ENCODE measurements around the gene PCED1A.

The PCED1A gene, protein sequence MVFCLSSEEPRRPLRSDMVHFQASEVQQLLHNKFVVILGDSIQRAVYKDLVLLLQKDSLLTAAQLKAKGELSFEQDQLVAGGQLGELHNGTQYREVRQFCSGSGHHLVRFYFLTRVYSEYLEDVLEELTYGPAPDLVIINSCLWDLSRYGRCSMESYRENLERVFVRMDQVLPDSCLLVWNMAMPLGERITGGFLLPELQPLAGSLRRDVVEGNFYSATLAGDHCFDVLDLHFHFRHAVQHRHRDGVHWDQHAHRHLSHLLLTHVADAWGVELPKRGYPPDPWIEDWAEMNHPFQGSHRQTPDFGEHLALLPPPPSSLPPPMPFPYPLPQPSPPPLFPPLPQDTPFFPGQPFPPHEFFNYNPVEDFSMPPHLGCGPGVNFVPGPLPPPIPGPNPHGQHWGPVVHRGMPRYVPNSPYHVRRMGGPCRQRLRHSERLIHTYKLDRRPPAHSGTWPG

DNA sequence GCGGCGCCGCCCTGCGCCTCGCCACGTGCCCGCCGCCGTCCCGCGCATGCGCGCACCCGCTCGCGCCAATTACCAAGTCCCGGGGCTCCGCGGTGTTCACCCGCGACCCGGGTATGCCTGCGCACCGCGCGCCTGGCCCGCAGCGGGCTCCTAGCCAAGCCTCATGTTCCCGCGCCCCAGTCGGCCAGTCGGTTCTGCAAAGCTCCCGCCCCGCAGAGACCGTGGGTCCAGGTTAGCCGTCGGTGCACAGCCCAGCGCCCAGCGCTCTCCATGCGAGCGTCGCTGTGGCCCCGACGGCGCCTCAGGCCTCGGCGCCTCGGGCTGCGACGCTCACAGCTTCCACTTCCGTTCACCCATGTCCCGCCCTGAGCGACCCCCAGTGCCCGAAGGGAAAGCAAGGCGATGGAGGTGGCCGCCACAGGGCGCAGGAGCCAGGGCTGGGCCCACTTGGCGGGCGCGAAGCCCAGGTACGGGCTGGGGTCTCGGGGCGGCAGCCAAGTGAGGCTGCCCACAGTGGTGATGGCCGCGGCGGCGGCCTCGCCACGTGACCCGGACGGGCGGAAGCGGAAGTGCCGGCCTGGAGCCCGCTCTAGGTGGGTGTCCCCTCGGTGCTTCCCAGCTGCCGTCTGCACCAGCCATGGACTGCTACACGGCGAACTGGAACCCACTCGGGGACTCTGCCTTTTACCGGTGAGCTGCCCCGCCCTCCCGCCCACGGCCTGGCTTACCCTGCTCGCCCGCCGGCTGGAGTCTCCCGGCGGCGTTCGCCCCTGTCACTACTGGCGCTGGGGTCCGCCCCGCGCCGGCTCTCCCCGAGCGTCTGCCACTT lies at the start of gene PCED1A, which contains the start of gene VPS16:
TSS of gene PCED1A (minus strand) at position 518 of the 829 bp plus-strand sequence. CDS start 743 bp downstream, outside the sequence.
TSS of gene VPS16 (plus strand) at position 608 of the 829 bp plus-strand sequence. CDS start at position 638, 30 bp downstream.
- H3K27me3 Mint-ChIP-seq = no peaks in the 10 kb centered on the region
- H3K27ac Mint-ChIP-seq = peak within 1 kb of the TSS; percentile 96 to 97
- no peaks in the 10 kb centered on the region for H3K9me3 Mint-ChIP-seq
- peak within 1 kb of the TSS; percentile 87 to 92 for H3K4me3 Mint-ChIP-seq
- H3K4me1 Mint-ChIP-seq = peaks cover 40% of the 10 kb centered on the region
- DNase-seq = peak; percentile 90 to 92
- ATAC-seq = peak; percentile 99

- no peak overlapping the region for H3K4me3 Mint-ChIP-seq
- no peak for ATAC-seq
- DNase-seq = no peak
- H3K27ac Mint-ChIP-seq = peak overlapping the region in 1 of 2 donors; percentile 19
- H3K4me1 Mint-ChIP-seq = peaks cover 64% of the 10 kb centered on the region
- H3K27me3 Mint-ChIP-seq = no peaks in the 10 kb centered on the region
- peaks cover 0 to 4% of the 10 kb centered on the region in 2 donors for H3K9me3 Mint-ChIP-seq
Observed at GRCh38 chr20:2889797-2890196, 49.3 kb upstream of the PCED1A start.

DNA sequence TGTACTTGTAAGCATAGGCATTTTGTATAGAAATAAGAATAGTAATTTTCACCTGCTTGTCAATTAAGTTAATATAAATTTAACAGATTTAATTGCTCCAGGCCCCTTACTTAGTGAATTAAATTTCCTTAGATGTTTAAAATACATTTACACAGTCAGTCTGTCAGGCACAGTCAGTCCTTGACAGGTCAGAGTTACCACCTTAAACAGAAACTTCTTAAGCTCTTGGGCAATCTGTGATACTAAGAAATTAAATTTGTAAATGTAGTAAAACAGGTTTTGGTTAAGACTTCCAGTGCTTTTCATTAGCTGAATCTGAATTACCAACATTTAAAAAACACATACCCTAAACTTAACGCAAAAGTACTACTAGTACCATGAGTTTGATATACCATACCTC lies 48.8 kb upstream of the PCED1A start:
- Mint-ChIP-seq H3K27ac (no peak overlapping the region), H3K4me1 (peaks cover 70% of the 10 kb centered on the region), H3K27me3 (no peaks in the 10 kb centered on the region), H3K4me3 (no peak overlapping the region), H3K9me3 (peaks cover 0 to 2% of the 10 kb centered on the region in 2 donors)
- ATAC-seq (no peak), DNase-seq (no peak)

GRCh38 chr20:2888224-2888955 lies 47.9 kb upstream of the PCED1A start:
- Mint-ChIP-seq H3K4me3 (peak overlapping the region in 1 of 2 donors; percentile 10), H3K27me3 (no peaks in the 10 kb centered on the region), H3K27ac (no peak overlapping the region), H3K4me1 (peaks cover 77% of the 10 kb centered on the region), H3K9me3 (no peaks in the 10 kb centered on the region)
- DNase-seq (no peak), ATAC-seq (no peak)

- Mint-ChIP-seq H3K4me1 (peaks cover 78% of the 10 kb centered on the region), H3K4me3 (no peak overlapping the region), H3K27me3 (no peaks in the 10 kb centered on the region)
Observed at GRCh38 chr20:2887715-2888114, 47.3 kb upstream of the PCED1A start.

DNA sequence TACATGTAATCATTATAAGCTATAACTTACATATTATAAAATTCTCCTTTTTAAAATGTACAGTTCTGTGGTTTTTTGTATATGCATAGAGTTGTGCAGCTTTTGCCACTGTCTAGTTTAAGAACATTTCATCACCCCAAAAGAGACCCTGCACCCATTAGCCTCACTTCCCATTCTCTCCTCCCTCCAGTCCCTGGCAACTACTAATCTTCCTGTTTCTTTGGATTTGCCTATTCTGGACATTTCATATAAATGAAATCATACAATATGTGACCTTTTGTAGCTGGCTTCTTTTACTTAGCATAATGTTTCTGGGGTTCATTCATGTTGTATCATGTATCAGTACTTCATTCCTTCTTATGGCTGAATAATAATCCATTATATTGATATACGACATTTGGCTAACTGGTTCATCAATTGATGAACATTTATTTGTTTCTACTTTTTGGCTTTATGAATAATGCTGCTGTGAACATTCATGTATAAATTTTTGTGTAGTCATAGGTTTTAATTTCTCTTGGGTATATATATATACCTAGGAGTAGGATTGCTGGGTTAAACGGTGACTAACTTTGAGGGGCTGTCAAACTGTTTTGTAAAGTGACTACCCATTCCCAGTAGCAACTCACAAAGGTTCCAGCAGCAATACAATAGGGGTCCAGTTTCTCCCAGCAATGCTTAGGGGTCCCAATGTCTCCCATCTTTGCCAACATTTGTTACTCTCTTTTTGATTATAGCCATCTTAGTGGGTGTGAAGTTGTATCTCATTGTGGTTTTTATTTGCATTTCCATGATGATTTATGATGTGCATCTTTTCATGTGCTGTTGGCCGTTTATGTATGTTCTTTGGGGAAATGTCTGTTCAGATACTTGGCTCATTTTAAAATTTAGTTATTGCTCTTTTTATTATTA lies 43.5 kb upstream of the PCED1A start:
- Mint-ChIP-seq H3K4me3 (no peak overlapping the region), H3K27ac (no peak overlapping the region), H3K9me3 (no peaks in the 10 kb centered on the region), H3K4me1 (peaks cover 82% of the 10 kb centered on the region), H3K27me3 (no peaks in the 10 kb centered on the region)
- DNase-seq (no peak), ATAC-seq (peak; percentile 37)

More at GRCh38 chr20:2887715-2888114, 47.3 kb upstream of the PCED1A start:
- Mint-ChIP-seq H3K27ac (no peak overlapping the region), H3K9me3 (no peaks in the 10 kb centered on the region)
- ATAC-seq (no peak), DNase-seq (no peak)

DNA sequence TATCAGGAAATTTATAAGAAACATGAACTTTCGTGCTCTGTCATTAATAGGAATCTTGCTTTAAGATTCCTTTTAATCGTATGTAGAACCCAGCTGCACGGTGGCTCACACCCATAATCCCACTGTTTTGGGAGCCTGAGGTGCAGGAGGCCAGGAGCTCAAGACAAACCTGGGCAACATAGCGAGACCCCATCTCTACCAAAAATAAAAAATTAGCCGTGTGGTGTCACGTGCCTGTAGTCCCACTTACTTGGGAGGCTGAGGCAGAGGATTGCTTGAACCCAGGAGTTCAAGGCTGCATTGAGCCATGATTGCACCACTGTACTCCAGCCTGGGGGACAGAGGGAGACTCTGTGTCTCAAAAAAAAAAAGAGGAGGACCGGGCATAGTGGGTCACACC lies 40.2 kb upstream of the PCED1A start:
- Mint-ChIP-seq H3K4me3 (no peak overlapping the region), H3K4me1 (peaks cover 74% of the 10 kb centered on the region), H3K27ac (no peak overlapping the region), H3K27me3 (no peaks in the 10 kb centered on the region), H3K9me3 (no peaks in the 10 kb centered on the region)
- ATAC-seq (no peak), DNase-seq (no peak)

GRCh38 chr20:2879146-2879545 lies 38.7 kb upstream of the PCED1A start:
- no peaks in the 10 kb centered on the region for H3K27me3 Mint-ChIP-seq
- no peak overlapping the region for H3K27ac Mint-ChIP-seq
- DNase-seq (no peak), ATAC-seq (no peak)
- no peaks in the 10 kb centered on the region for H3K9me3 Mint-ChIP-seq
- no peak overlapping the region for H3K4me3 Mint-ChIP-seq
- peaks cover 72% of the 10 kb centered on the region for H3K4me1 Mint-ChIP-seq

DNA sequence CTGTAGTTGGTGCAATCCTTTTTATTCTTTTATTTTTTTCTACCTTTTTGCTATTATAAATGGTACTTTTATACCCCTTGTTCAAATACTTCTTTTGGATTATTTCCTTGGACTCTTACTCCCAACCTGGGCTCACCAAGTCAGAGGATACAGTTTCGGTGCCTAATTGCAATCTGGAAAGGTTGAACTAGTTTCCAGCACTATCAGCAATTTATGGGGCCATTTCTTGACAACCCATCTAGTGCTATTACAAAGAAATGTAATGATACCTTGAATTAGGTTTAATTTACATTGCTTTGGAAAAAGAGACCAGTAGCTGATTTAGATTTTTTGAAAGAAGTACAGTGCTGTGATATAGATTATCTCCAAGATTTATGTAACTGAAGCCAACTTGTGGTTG lies 38.1 kb upstream of the PCED1A start:
- Mint-ChIP-seq H3K9me3 (no peaks in the 10 kb centered on the region), H3K27me3 (no peaks in the 10 kb centered on the region), H3K4me1 (peaks cover 66% of the 10 kb centered on the region), H3K4me3 (no peak overlapping the region), H3K27ac (no peak overlapping the region)
- no peak for DNase-seq
- ATAC-seq = no peak

GRCh38 chr20:2875690-2876203 lies 35.3 kb upstream of the PCED1A start:
- Mint-ChIP-seq H3K27me3 (no peaks in the 10 kb centered on the region), H3K4me1 (peaks cover 71% of the 10 kb centered on the region), H3K9me3 (no peaks in the 10 kb centered on the region), H3K4me3 (peak overlapping the region; percentile 1 to 46), H3K27ac (no peak overlapping the region)
- no peak for ATAC-seq
- DNase-seq = no peak

- ATAC-seq (no peak), DNase-seq (no peak)
- Mint-ChIP-seq H3K4me3 (peak overlapping the region; percentile 82 to 95), H3K9me3 (no peaks in the 10 kb centered on the region), H3K27ac (peak overlapping the region; percentile 22 to 54), H3K4me1 (peaks cover 68% of the 10 kb centered on the region), H3K27me3 (no peaks in the 10 kb centered on the region)
Observed at GRCh38 chr20:2874456-2874855, 34.0 kb upstream of the PCED1A start.

DNA sequence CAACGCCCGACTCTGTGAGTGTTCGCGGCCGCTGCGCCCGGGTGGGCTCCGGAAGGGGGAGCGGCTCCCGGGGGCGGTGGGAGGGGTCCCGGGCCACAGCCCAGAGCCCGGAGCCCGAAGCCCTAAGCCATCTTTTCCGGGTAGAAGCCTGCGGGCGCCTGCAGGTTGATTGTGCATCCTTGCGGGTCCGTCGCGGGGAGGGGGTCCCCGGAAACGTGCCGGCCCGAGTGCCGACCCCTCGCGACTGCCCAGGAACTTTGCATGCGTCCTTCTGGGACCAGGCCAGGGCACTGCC lies 33.2 kb upstream of the PCED1A start:
- Mint-ChIP-seq H3K9me3 (no peaks in the 10 kb centered on the region), H3K4me3 (peak overlapping the region; percentile 82 to 95), H3K27me3 (no peaks in the 10 kb centered on the region), H3K27ac (peak overlapping the region; percentile 38 to 89), H3K4me1 (peaks cover 69% of the 10 kb centered on the region)
- DNase-seq = peak in 1 of 2 donors; percentile 61
- ATAC-seq = peak; percentile 34

DNA sequence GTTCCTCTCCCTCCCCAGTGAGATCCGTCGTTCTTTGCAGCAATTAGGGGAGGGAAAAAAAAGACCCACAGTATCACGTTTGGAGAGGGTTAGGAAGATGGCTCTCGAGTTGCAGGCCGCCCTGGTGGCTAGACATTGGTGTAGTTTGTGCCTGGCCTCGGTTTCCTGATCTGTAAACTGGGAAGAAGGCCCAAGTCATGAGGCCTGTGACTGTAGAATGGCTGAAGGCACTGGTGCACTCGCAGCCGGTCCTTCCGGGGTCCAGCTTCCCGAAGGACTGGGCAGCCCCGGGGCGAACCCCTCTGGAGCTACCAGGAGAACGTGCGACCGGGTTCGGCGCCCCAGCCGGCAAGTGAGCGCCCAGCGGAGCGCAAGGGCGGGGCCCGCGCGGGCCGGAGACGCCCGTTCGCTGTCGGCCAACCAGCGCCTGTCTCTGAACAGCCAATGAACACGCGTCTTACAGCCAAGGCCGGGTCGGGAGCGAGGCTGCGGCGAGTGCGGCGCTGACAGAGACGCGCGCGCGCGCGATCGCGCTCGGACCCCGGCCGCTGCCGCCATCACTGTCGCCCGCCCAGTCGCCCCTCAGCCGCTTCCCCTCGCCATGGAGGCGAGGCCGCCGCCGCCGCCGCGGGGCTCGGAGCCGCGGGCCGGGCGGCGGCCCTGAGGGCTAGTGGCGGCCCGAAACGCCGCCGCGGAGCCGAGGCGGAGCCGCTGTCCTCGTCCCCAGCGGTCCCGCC lies 32.7 kb upstream of the PCED1A start, which contains the start of gene PTPRA:
TSS of gene PTPRA (plus strand) at position 472 of the 737 bp plus-strand sequence. CDS start 90,797 bp downstream, outside the sequence.
- Mint-ChIP-seq H3K27me3 (no peaks in the 10 kb centered on the region), H3K9me3 (no peaks in the 10 kb centered on the region), H3K4me1 (peaks cover 68% of the 10 kb centered on the region), H3K4me3 (peak within 1 kb of the TSS; percentile 94 to 95), H3K27ac (peak within 1 kb of the TSS; percentile 94 to 95)
- ATAC-seq = peak; percentile 91
- DNase-seq = peak; percentile 91 to 94
